Left cardiac atrium (tissue), 4 donors: ENCODE data around the gene ZNF385D. TPM values are rescaled to one million over a fixed set of nuclear protein-coding genes. Genes with fewer than 3 reads are reported as not detected.

Experiments
- ATAC-seq, 2 donors: fragments of 200-7000 bp; cut with Tn5 transposase; one replicate each; pipeline ENCODE4 v1.9.1; 2020; ENCODE audit warnings: mild to moderate bottlenecking in 2 of 2, moderate library complexity in 2 of 2
- DNase-seq: peaks from one replicate; pipeline ENCODE4 v3.0.0-alpha.2; 2020
- intact Hi-C, 2 donors: fragments of 100-400 bp; cut with DNase I; formaldehyde crosslinking; loops; one replicate each; pipeline versions ENCODE4 v1.14.1 to v1.15.1; 2022 to 2023
- total RNA-seq, 2 donors: library from RNA; stranded (reverse); fragmentation: NEBNext Ultra II Directional; extraction: Animal tissue kit (Norgen Biotek cat#: 25700); gene quantifications; one replicate each; pipeline ENCODE4 v1.2.1, GENCODE V29; 2021
- donor health status: DM: no; HTN: yes; CAD: no.
- donor health status: DM: no; HTN: yes; CAD: no; lungs with severe emphysema.
- donor health status: DM: yes; HTN: yes; CAD: no.
- donor health status: Dilated cardiomyopathy.

The ZNF385D gene
- total RNA-seq, 2 donors from 2014 or later = 7.4 to 7.6 TPM

DNA sequence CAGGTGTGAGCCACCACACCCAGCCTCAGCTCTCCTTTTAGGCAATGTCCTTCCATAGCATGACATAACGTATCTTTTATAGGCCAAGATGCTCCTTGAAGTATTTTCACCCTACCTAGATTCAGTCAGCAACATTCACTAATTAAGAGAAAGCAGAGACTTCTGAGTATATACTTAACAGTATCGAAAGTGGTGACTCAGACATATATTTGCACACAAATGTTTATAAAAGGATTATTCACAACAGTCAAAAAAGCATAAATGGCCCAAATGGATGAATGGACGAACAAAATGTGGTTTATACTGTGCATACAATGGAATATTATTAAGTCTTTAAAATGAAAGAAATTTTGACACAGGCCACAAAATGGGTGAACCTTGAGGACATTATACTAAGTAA is 108.6 kb downstream of the ZNF385D start:
- no peak for DNase-seq
- ATAC-seq = no peak
- intact Hi-C loops = loop anchor here in 1 of 2 donors (10.0 kb wide), 1 partner anchor 92 kb away; no protein-coding TSS in a partner anchor

DNA sequence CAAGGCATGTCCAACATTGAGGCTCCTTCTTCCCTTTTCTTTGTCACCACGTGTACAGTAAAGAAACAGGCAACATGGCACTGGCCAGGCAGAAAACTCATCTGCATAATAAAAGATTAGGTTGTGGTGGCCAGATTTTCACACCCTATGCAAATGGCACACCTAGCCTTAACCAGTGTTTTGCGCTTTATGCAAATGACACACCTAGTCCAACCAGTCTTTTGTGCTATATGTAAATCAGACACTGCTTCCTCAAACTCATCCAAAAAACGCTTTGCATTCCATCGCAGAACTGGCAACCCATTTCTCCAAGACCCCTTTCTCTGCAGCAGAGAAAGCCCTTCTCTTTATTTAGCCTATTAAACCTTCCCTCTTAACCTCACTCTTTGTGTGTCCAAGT is 109.1 kb downstream of the ZNF385D start:
- intact Hi-C loops = loop anchor here in 1 of 2 donors (10.0 kb wide), 1 partner anchor 93 kb away; no protein-coding TSS in a partner anchor
- no peak for ATAC-seq
- DNase-seq = no peak

DNA sequence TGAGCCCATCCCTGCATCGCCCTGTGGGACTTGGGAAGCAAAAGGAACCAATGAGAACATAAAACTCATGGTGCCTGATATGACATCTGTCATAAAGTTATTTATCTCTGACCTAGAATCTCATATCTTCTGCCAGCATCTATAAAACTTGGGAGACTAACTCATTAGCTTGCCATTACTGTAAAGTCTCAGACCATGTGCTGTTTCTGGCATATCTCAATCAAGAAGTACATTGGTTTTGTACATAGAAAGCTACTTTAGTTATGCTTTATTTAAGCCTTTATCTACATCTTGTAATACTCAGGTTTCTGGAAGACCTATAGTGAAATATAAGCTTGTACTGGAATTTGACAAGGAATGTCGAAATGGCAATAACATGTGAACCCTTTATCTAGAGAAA is 112.5 kb downstream of the ZNF385D start:
- DNase-seq (no peak), ATAC-seq (no peak)
- intact Hi-C loops = no loop called here

DNA sequence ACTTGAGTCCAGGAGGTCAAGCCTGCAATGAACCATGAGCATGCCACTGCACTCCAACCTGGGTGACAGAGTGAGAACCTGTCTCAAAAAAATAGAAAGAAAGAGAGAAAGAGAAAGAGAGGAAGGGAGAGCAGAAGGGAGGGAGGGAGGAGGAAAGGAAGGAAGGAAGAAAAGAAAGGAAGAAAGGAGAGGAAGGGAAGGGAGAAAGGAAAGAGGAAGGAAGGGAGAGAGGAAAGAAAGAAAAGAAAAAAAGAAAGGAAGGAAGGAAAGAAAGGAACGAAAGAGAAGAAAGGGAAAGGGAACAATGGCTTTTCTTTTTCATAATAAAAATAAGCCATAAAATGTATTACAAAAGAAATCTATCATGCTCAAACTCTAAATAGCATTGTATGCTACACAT is 116.9 kb downstream of the ZNF385D start:
- ATAC-seq (no peak), DNase-seq (no peak)
- intact Hi-C loops = no loop called here

DNA sequence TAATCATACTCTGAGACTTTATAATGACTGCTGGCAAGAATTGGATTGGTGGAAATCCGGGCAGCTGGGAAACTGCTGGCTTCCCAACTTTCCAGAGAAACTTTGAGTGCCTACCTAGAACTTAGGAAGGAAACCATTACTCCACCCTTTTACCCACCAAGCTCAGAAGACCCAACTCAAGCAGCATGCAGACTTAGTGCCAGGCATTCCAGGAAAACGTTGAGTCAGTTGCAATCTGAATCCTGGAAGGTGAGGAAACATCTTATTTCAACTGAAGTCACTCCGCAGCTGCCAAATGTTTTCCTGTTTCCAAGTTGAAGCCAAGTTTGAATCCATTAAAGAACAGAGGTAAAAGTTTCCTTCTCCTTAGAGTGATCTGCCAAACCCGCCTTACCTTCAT is 126.5 kb downstream of the ZNF385D start:
- intact Hi-C loops = no loop called here
- DNase-seq (no peak), ATAC-seq (peak in 1 of 2 donors; percentile 61)

DNA sequence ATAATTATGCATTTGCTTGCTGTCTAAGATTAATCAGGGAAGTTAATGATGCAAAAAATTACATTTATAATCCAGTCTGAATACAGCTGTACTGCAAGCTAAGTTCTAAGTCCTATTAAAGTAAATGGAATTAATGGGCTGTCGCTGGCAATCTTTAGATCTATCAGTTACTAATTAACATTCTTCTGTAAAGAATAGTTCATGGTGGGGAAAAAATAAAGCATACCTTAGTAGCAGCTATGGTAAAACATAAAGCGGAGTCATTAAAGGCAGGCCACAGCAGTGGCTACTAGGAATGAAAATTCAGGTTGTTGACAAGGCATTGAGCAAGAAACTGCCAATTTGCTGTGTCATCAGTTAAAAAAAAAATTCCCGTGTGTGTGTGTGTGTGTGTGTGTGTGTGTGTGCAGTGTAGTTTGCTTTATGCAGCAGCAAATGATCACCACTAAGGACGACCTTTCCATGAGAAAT is 129.8 kb downstream of the ZNF385D start:
- intact Hi-C loops = no loop called here
- DNase-seq (no peak), ATAC-seq (no peak)

DNA sequence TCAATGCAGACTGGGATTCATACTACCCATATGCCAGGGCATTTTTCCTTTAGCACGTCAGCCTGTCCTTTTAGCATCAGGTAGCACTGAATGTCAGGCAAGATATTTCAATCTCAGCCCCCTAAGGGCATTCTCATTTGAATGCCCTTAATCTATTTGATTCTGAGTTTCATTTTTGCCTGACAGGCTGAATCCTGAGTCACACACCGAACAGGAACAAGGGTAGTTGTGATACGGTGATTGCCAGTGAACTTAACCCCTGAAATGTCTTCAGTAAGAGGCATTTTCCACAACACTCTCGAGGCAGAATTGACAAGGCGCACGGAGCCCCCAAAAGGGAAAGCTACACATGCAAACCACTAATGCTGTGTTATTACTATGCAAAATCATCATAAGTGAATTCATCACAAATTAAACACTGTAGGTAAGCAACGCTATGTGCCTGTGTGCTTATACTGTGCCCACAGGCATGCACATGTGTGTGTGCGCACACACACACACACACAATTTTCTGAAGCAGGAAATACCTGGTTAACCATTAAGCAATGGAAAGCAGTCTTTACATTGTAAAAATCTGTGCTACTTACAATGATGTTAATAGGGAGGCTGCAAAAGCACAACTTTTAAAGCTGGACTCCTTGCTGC is 130.4 kb downstream of the ZNF385D start:
- DNase-seq (no peak), ATAC-seq (no peak)
- intact Hi-C loops = no loop called here

DNA sequence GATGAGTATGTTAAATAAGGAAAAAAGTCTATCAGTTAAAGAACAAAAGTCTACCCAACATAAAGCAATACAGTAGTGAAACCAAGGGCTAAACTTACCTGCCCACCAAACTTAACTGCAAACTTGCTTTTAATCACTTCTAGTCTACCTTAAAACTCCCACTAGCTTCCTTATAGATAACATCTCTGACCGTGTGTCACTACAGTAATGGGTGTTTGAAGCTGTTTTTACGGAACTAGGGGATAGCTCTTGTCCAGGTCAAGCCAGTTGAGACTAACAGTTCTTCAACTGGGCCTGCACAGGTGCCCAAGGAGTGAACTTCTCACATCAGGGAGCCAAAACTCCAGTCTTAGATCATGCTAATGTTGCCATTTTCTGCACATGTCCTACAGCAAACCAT is 132.3 kb downstream of the ZNF385D start:
- intact Hi-C loops = no loop called here
- no peak for ATAC-seq
- no peak for DNase-seq

DNA sequence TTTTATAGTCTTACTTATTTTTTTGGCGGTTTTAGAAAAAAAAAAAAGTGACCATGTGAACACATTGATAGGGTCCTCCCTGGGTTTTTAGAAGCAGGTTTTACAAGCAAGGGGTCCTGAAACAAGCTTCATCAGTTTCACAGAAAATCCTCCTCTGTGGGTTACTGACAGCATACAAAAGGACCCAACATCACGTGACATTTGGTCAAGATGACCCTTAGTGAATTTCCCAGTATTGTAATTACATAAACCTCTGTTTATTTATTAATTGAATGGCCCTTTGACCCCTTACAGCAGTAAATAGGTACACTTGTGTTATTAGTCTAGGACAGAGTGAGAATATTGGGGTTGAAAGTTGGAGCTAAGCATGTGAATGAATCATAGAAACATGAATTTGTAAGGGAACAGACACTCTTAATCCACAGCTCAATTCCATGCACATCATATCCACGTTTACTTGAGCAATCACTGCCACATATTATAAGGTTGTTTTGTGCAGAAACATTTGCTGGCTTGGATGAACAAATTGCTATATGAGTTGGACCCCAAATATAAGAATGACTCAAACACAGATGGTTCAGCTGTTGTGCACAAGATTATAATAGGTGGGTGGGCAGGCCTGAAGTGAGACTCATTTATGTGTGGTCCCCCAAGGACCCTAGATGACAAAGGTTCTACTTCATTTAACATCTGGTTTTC is 137.5 kb downstream of the ZNF385D start:
- ATAC-seq (no peak), DNase-seq (no peak)
- intact Hi-C loops = no loop called here

DNA sequence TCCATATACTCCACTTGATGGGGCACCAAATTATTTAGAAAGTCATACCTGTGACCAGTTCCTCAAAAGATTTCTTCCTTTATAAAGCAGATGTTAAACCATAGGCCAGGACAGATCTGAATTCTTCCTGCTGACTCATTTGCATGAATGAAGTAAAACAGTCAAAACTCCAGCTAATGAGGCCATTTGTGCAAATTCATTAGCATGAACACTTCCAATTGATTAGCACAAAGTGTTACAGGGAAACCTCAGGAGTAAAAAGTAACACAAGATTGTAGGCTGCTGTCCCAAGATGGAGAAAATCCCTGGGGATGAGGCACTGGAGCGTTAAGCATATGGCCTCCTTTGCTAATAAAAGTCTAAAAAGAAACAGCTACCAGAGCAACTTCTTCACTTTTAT is 149.8 kb downstream of the ZNF385D start:
- DNase-seq (no peak), ATAC-seq (no peak)
- intact Hi-C loops = no loop called here

DNA sequence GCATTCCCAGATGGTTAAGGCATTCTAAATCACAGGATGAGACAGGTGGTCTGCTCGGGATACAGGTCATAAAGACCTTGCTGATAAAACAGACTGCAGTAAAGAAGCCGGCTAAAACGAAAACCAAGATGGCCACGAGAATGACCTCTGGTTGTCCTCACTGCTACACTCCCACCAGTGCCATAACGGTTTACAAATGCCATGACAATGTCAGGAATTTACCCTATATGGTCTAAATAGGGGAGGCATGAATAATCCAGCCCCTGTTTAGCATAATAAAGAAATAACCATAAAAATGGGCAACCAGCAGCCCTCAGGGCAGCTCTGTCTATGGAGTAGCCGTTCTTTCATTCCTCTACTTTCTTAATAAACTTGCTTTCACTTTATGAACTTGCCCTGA is 151.1 kb downstream of the ZNF385D start:
- DNase-seq (no peak), ATAC-seq (no peak)
- intact Hi-C loops = no loop called here

DNA sequence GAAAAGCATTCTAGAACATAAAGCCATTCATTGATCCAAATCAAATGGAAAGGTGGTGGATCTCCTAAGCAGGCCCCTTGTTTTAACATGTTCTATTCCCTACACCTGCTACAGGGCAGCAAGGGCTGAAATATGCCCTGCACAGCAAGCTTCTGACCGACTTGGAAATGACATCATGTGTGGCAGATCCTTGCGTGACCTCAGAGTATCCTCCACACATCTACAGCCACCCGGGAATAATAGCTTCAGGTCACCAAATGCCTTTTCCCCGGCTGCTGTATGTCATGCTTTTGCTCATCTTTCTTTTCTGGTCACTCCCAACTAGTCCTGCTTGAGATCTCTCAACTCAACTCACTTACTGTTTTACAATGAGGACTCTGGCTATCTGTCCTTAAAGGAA is 158.2 kb downstream of the ZNF385D start:
- intact Hi-C loops = no loop called here
- no peak for ATAC-seq
- DNase-seq = no peak

DNA sequence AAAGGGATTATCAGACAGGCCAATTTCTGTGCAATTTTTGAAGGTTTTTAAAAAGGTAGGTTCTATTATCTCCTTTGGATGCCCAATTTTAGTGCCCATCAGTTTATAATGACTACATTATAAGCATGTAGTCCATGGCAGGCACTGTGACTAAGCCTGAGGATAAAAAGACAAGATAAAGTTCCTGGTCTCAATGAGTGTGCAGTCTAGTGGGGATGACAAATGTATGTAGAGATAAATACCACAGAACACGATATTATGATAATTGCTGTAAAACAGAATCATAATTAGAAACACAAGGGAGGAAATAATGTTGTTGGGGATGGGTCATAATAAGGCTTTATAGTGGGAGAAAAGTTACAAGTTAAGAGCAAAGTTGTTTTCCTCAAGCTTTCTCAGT is 163.1 kb downstream of the ZNF385D start:
- ATAC-seq = no peak
- intact Hi-C loops = no loop called here
- no peak for DNase-seq

DNA sequence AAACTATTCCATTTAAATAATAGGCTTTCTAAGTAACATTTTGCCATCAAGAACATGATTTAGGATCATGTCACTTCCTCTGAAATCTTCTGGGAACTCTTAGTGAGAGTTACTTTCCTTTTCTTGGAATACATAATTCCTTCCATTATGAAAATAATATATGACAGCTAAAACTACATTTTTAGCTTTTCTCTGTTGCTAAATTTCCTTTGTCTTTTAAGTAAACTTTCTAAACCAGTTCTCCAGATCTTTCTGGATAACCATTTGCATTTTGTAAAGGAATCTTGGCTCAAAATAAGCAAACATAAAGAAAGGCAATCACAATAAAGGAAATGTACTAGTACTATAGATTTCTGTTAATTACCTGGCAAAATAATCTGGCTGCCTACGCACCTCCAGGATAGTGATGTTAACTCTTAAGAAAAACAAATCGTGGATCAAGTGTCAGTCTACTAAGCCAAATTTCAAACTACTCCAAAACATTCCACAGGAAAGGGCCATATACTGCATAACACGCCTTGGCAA is 165.7 kb downstream of the ZNF385D start:
- DNase-seq (no peak), ATAC-seq (no peak)
- intact Hi-C loops = no loop called here

DNA sequence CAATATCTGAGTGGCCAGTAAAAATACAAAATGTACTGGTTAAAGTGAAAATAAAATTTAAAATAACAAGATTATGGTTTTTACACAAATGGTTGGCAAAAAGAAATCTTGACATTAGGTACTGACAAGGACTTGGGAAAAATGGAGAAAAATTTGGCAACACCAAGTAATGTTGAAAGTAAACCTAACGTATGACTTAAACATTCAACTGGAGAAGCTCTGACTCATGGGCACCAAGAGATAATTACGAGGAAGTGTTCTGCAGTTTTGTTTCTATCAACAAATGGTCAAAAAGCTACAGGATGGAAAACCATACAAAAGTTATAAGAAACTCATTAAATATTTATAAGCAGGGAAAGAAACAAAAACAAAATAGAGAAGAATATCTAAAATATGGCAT is 177.7 kb downstream of the ZNF385D start:
- ATAC-seq = no peak

DNA sequence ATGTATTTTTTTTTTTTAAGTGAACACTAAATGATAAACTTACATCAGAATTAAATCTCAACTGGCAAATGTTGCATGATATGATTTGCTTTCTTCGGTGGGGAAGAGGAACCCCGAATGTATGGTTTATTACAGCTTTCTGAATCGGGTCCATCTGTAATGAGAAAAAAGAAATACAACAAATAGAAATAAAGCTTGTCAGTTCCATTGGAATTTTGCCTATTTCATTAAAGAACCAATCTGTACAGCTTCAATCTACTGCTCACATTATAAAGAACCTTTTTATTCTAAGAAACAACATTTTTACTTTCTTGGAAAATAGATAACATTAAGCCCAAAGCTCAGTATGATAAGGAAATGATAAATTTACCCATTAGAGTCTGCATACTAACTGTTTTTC is 186.5 kb downstream of the ZNF385D start:
- intact Hi-C loops = no loop called here
- no peak for ATAC-seq
- no peak for DNase-seq

More for the DNA sequence above, 177.7 kb downstream of the ZNF385D start:
- no peak for DNase-seq
- intact Hi-C loops = no loop called here

DNA sequence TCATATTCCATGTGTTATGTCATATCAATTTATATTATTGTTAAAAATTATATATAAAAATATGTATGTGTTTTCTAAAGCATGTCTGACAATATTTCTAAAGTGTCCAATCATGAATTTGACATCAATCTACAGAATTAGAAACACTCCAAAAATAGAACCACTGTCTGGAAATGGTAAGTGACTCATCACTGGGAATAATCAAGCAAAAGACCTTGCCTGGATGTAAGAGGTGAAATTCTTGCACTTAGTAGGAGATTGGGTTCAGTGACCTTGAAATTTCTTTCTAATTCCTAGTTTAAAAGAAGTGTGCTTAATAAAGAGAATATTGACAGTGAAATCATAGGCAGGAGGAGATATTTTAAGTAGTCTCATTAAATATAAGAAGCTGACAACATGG is 188.8 kb downstream of the ZNF385D start:
- DNase-seq (no peak), ATAC-seq (no peak)
- intact Hi-C loops = no loop called here

DNA sequence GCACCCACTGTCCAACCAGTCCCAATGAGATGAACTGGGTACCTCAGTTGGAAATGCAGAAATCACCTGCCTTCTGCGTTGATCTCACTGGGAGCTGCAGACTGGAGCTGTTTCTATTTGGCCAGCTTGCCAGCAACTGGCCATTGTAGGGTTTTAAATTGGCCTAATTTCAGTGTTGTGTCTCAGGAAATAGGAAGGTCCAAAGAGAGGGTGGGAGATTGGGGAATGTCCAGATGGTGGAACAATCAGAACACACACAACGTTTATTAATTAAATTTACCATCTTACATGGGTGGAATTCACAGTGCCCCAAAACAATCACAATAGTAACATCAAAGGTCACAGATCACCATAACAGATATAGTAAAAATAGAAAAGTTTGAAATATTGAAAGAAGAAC is 189.5 kb downstream of the ZNF385D start:
- no peak for ATAC-seq
- intact Hi-C loops = no loop called here

DNA sequence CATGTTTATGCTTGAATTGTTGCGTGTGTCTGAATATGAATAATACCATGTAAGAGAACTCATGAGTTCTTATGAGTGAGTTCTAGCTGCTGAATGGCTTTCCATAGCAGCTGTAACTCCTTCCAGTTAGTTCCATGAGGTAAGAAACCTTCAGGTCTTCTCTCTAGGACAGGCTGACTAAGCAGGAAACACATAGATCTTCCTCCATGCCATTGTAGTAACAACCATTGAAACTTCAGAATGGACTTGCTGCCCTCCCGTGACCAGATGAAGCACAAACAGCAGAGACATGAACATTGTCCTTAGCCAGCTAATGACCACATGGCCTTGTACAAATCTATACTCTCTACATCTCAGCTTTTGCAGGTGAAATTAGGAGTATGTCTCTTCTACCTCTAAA is 200.0 kb downstream of the ZNF385D start:
- no peak for DNase-seq
- no peak for ATAC-seq
- intact Hi-C loops = no loop called here

More for the DNA sequence above, 189.5 kb downstream of the ZNF385D start:
- DNase-seq = no peak

DNA sequence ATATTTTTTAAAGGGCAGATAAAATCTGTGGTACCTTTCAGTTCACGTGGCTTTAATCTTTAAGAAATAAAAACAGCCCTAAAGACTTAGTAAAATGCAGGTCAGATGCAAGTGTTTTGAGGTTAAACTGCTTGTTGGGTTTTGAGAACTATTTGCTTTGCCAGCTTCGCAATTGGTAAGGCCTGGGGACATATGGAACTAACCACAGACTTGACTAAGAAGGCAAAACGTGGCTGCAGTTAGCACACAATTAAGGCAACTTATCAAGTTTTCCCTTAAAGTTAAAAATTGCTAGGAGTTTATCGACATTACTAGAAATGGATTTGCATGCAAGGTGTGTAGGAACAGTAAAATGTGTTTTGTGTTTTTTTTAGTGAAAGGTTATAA is 206.9 kb downstream of the ZNF385D start:
- intact Hi-C loops = no loop called here
- DNase-seq = no peak
- no peak for ATAC-seq
